GM21528 (cell line): ENCODE data around the gene BCL11A.
A peak's percentile ranks its signal among the peaks of the same experiment; 100 is the strongest.

Experiments used
- ATAC-seq: cut with Tn5 transposase; IDR thresholded peaks from one replicate; pipeline ENCODE4 v1.9.1; 2021; ENCODE audit warnings: mild to moderate bottlenecking, moderate library complexity; ENCODE audit not compliant: unreplicated experiment, low FRiP score

Gene BCL11A

GRCh38 chr2:60414495-60415138 lies 138.8 kb downstream of the BCL11A start:
- ATAC-seq, result no peak

GRCh38 chr2:60413814-60414168 lies 139.7 kb downstream of the BCL11A start:
- peak; percentile 78 for ATAC-seq

- peak; percentile 23 for ATAC-seq
Measured at GRCh38 chr2:60413069-60413813, 140.2 kb downstream of the BCL11A start.

GRCh38 chr2:60412620-60413019 lies 140.8 kb downstream of the BCL11A start:
- no peak for ATAC-seq

GRCh38 chr2:60412027-60412426 lies 141.4 kb downstream of the BCL11A start:
- no peak for ATAC-seq

GRCh38 chr2:60411295-60411694 lies 142.2 kb downstream of the BCL11A start:
- ATAC-seq, result no peak

- no peak for ATAC-seq
Measured at GRCh38 chr2:60410456-60411146, 142.9 kb downstream of the BCL11A start.

GRCh38 chr2:60409531-60409871 lies 144.0 kb downstream of the BCL11A start:
- ATAC-seq, result no peak

- ATAC-seq, result no peak
Measured at GRCh38 chr2:60408811-60409530, 144.5 kb downstream of the BCL11A start.

GRCh38 chr2:60408207-60408606 lies 145.2 kb downstream of the BCL11A start:
- ATAC-seq, result no peak

- no peak for ATAC-seq
Measured at GRCh38 chr2:60407398-60407797, 146.1 kb downstream of the BCL11A start.

- ATAC-seq, result no peak
Measured at GRCh38 chr2:60406192-60406591, 147.3 kb downstream of the BCL11A start.

- no peak for ATAC-seq
Measured at GRCh38 chr2:60405271-60405919, 148.1 kb downstream of the BCL11A start.
